A549 (cell line): ENCODE data around the gene SALL2.

ENCODE experiments used
- CEBPB ChIP-seq, 2 experiments: fragments of >200 bp in 1 of 2; sonication (Bioruptor Twin) in 1 of 2; formaldehyde crosslinking in 1 of 2; IDR thresholded peaks; 2 replicates each; pipeline ENCODE4 v1.6.1; 2012 to 2016
- CHD2 ChIP-seq: fragments of 150-350 bp; IDR thresholded peaks from 2 replicates; pipeline ENCODE4 v1.6.1; 2014; ENCODE audit warnings: low read length; ENCODE audit not compliant: partially characterized antibody
- FOSL2 ChIP-seq, 2 experiments: fragments of 450-650 bp in 1 of 2; fragments of >200 bp in 1 of 2; sonication (Bioruptor Twin) in 1 of 2; formaldehyde crosslinking; IDR thresholded peaks; 2 replicates each; pipeline versions ENCODE4 v1.5.0 to v1.6.1; 2016 to 2020; ENCODE audit warnings: mild to moderate bottlenecking in 1 of 2, moderate library complexity in 1 of 2
- MAFK ChIP-seq: fragments of 450-650 bp; IDR thresholded peaks from 2 replicates; pipeline ENCODE4 v1.6.1; 2014; ENCODE audit not compliant: partially characterized antibody
- PBX3 ChIP-seq: IDR thresholded peaks from 2 replicates; pipeline ENCODE4 v1.6.1; 2012
- POLR2A ChIP-seq: IDR thresholded peaks from 2 replicates; pipeline ENCODE4 v1.6.1; 2012; ENCODE audit warnings: mild to moderate bottlenecking, low read length
- RAD21 ChIP-seq, 2 experiments: fragments of >200 bp in 1 of 2; sonication (Bioruptor Twin) in 1 of 2; formaldehyde crosslinking in 1 of 2; IDR thresholded peaks in 1 of 2; conservative IDR thresholded peaks in 1 of 2; 2 replicates in 1 of 2; 3 replicates in 1 of 2; pipeline ENCODE4 v1.6.1; 2012 to 2018; ENCODE audit warnings: inconsistent platforms in 1 of 2
- RARB ChIP-seq: fragments of 250-450 bp; sonication (Bioruptor Pico); IDR thresholded peaks from 2 replicates; pipeline ENCODE4 v1.8.0; 2021; ENCODE audit warnings: mild to moderate bottlenecking, moderate library complexity
- RFX5 ChIP-seq: fragments of 450-650 bp; IDR thresholded peaks from 2 replicates; pipeline ENCODE4 v1.7.1; 2014; ENCODE audit warnings: antibody characterized with exemption, mild to moderate bottlenecking, moderate library complexity
- RNF2 ChIP-seq: fragments of 200-600 bp; sonication (generic); IDR thresholded peaks from 2 replicates; pipeline ENCODE4 v1.6.1; 2016; ENCODE audit warnings: low read depth, mild to moderate bottlenecking, antibody characterized with exemption, moderate library complexity, borderline replicate concordance
- TF ChIP-seq, protein P1 (sequence below): fragments of >200 bp; sonication (Bioruptor Twin); formaldehyde crosslinking; IDR thresholded peaks from 3 replicates; pipeline ENCODE4 v1.5.1; 2016
- TF ChIP-seq, protein P2 (sequence below): IDR thresholded peaks from 2 replicates; pipeline ENCODE4 v1.6.1; 2012; ENCODE audit warnings: low read depth, borderline replicate concordance

- TF ChIP-seq, protein P1, sequence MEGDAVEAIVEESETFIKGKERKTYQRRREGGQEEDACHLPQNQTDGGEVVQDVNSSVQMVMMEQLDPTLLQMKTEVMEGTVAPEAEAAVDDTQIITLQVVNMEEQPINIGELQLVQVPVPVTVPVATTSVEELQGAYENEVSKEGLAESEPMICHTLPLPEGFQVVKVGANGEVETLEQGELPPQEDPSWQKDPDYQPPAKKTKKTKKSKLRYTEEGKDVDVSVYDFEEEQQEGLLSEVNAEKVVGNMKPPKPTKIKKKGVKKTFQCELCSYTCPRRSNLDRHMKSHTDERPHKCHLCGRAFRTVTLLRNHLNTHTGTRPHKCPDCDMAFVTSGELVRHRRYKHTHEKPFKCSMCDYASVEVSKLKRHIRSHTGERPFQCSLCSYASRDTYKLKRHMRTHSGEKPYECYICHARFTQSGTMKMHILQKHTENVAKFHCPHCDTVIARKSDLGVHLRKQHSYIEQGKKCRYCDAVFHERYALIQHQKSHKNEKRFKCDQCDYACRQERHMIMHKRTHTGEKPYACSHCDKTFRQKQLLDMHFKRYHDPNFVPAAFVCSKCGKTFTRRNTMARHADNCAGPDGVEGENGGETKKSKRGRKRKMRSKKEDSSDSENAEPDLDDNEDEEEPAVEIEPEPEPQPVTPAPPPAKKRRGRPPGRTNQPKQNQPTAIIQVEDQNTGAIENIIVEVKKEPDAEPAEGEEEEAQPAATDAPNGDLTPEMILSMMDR, result no peak
- TF ChIP-seq PBX3 (no peak), POLR2A (no peak), FOSL2 (IDR thresholded peaks at IDR 0.05) (no peak), FOSL2 (CRISPR knock-in tag; IDR thresholded peaks at IDR 0.05) (no peak), MAFK (no peak), RNF2 (no peak), RARB (CRISPR knock-in tag) (no peak), RAD21 (conservative IDR thresholded peaks at IDR 0.05 in 1 of 2, IDR thresholded peaks at IDR 0.05 in 1 of 2) (no peak), CEBPB (IDR thresholded peaks at IDR 0.05) (no peak), RFX5 (no peak), CHD2 (no peak)
- TF ChIP-seq, protein P2, sequence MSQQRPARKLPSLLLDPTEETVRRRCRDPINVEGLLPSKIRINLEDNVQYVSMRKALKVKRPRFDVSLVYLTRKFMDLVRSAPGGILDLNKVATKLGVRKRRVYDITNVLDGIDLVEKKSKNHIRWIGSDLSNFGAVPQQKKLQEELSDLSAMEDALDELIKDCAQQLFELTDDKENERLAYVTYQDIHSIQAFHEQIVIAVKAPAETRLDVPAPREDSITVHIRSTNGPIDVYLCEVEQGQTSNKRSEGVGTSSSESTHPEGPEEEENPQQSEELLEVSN, result no peak
Measured at GRCh38 chr14:21505012-21505553, 21.1 kb downstream of the SALL2 start.
